H9 (cell line): ENCODE measurements around the gene B3GALT4. TPM values are rescaled to one million over a fixed set of nuclear protein-coding genes. Genes with fewer than 3 reads are reported as not detected.

ENCODE experiments used
- DNase-seq: peaks from one replicate; pipeline ENCODE4 v3.0.0-alpha.2; 2017
- H2AFZ ChIP-seq: one replicate; pipeline ENCODE4 v1.6.1; 2013; ENCODE audit warnings: mild to moderate bottlenecking, low read length, control low read depth, moderate library complexity
- H2AK5ac ChIP-seq: 2 replicates; pipeline ENCODE4 v1.6.1; 2013; ENCODE audit warnings: low read length, control low read depth, mixed read lengths; ENCODE audit not compliant: insufficient read length
- H2BK120ac ChIP-seq: one replicate; pipeline ENCODE4 v1.6.1; 2013; ENCODE audit warnings: low read depth, mild to moderate bottlenecking, low read length, control low read depth, inconsistent platforms; ENCODE audit not compliant: poor library complexity, severe bottlenecking
- H2BK12ac ChIP-seq: 2 replicates; pipeline ENCODE4 v1.6.1; 2013; ENCODE audit warnings: low read length, control low read depth, mixed read lengths, low read depth; ENCODE audit not compliant: insufficient read length
- H2BK15ac ChIP-seq: 2 replicates; pipeline ENCODE4 v1.6.1; 2013; ENCODE audit warnings: low read depth, low read length, control low read depth
- H2BK20ac ChIP-seq: one replicate; pipeline ENCODE4 v1.6.1; 2013; ENCODE audit warnings: low read depth, mild to moderate bottlenecking, low read length, control low read depth, inconsistent platforms; ENCODE audit not compliant: poor library complexity, severe bottlenecking
- H2BK5ac ChIP-seq: 2 replicates; pipeline ENCODE4 v1.6.1; 2013; ENCODE audit warnings: low read length, control low read depth, mixed read lengths; ENCODE audit not compliant: insufficient read length
- H3K14ac ChIP-seq: 2 replicates; pipeline ENCODE4 v1.6.1; 2013; ENCODE audit warnings: low read length, control low read depth; ENCODE audit not compliant: insufficient read depth
- H3K18ac ChIP-seq: 2 replicates; pipeline ENCODE4 v1.6.1; 2013; ENCODE audit warnings: low read depth, mild to moderate bottlenecking, mixed read lengths, low read length, control low read depth; ENCODE audit not compliant: insufficient read length
- H3K23ac ChIP-seq: 2 replicates; pipeline ENCODE4 v1.6.1; 2013; ENCODE audit warnings: low read length, control low read depth, mixed read lengths, low read depth; ENCODE audit not compliant: insufficient read length
- H3K23me2 ChIP-seq: 2 replicates; pipeline ENCODE4 v1.6.1; 2013; ENCODE audit warnings: low read depth, mild to moderate bottlenecking, mixed read lengths, low read length, control low read depth; ENCODE audit not compliant: insufficient read length, poor library complexity, severe bottlenecking
- H3K27ac ChIP-seq: 2 replicates; pipeline ENCODE4 v1.5.1; 2013; ENCODE audit warnings: low read length, control low read depth, mixed read lengths, low read depth; ENCODE audit not compliant: insufficient read length
- H3K27me3 ChIP-seq: 2 replicates; pipeline ENCODE4 v1.6.1; 2013; ENCODE audit warnings: low read length, control low read depth, inconsistent platforms; ENCODE audit not compliant: insufficient read depth
- H3K4ac ChIP-seq: 2 replicates; pipeline ENCODE4 v1.6.1; 2013; ENCODE audit warnings: low read depth, mild to moderate bottlenecking, control low read depth, inconsistent platforms, low read length, moderate library complexity
- H3K4me1 ChIP-seq: 2 replicates; pipeline ENCODE4 v1.6.1; 2013; ENCODE audit warnings: low read length, control low read depth, inconsistent platforms; ENCODE audit not compliant: insufficient read depth
- H3K4me2 ChIP-seq: 2 replicates; pipeline ENCODE4 v1.6.1; 2013; ENCODE audit warnings: low read length, control low read depth, mixed read lengths; ENCODE audit not compliant: insufficient read length, insufficient read depth
- H3K56ac ChIP-seq: 2 replicates; pipeline ENCODE4 v1.6.1; 2013; ENCODE audit warnings: low read depth, mild to moderate bottlenecking, mixed read lengths, low read length, control low read depth; ENCODE audit not compliant: insufficient read length
- H3K79me1 ChIP-seq: 2 replicates; pipeline ENCODE4 v1.6.1; 2013; ENCODE audit warnings: low read depth, mild to moderate bottlenecking, moderate library complexity, low read length, control low read depth, inconsistent platforms; ENCODE audit not compliant: insufficient read depth, poor library complexity, severe bottlenecking
- H3K79me2 ChIP-seq: 2 replicates; pipeline ENCODE4 v1.6.1; 2013; ENCODE audit warnings: low read length, control low read depth, inconsistent platforms; ENCODE audit not compliant: insufficient read depth
- H3K9ac ChIP-seq: 2 replicates; pipeline ENCODE4 v1.6.1; 2013; ENCODE audit warnings: low read length, control low read depth, mixed read lengths; ENCODE audit not compliant: insufficient read length; ENCODE audit errors: extremely low read depth
- H3K9me3 ChIP-seq: one replicate; pipeline ENCODE4 v1.6.1; 2013; ENCODE audit warnings: low read depth, low read length, inconsistent platforms; ENCODE audit not compliant: control insufficient read depth
- H3T11ph ChIP-seq: one replicate; pipeline ENCODE4 v1.6.1; 2013; ENCODE audit warnings: mild to moderate bottlenecking, low read length, control low read depth, inconsistent platforms
- H4K20me1 ChIP-seq: one replicate; pipeline ENCODE4 v1.6.1; 2013; ENCODE audit not compliant: control insufficient read depth, insufficient read length, insufficient read depth
- H4K5ac ChIP-seq: 2 replicates; pipeline ENCODE4 v1.6.1; 2013; ENCODE audit warnings: low read depth, mild to moderate bottlenecking, mixed read lengths, low read length, control low read depth; ENCODE audit not compliant: insufficient read length
- H4K8ac ChIP-seq: replicated peaks from 2 replicates; pipeline ENCODE4 v1.6.1; 2013; ENCODE audit warnings: low read length, control low read depth, mixed read lengths, low read depth; ENCODE audit not compliant: insufficient read length
- H4K91ac ChIP-seq: 2 replicates; pipeline ENCODE4 v1.6.1; 2013; ENCODE audit warnings: low read depth, mild to moderate bottlenecking, moderate library complexity, mixed read lengths, low read length, control low read depth; ENCODE audit not compliant: insufficient read length
- H3K27ac Mint-ChIP-seq, 3 experiments: 2 replicates in 2 of 3; 3 replicates in 1 of 3; pipeline ENCODE4 v1.8.0; 2020 to 2021; ENCODE audit warnings: mixed read lengths in 3 of 3, mild to moderate bottlenecking in 1 of 3, moderate library complexity in 1 of 3
- H3K27me3 Mint-ChIP-seq: 2 replicates; pipeline ENCODE4 v1.8.0; 2021; ENCODE audit warnings: low read depth, mild to moderate bottlenecking, moderate library complexity, mixed read lengths
- H3K36me3 Mint-ChIP-seq, 3 experiments: 2 replicates in 2 of 3; 3 replicates in 1 of 3; pipeline ENCODE4 v1.8.0; 2020 to 2021; ENCODE audit warnings: low read depth in 3 of 3, mixed read lengths in 3 of 3; ENCODE audit not compliant: insufficient read depth in 1 of 3
- H3K4me1 Mint-ChIP-seq, 2 experiments: 2 replicates each; pipeline ENCODE4 v1.8.0; 2020; ENCODE audit warnings: mixed read lengths in 2 of 2
- H3K4me3 Mint-ChIP-seq, 2 experiments: 2 replicates in 1 of 2; 3 replicates in 1 of 2; pipeline ENCODE4 v1.8.0; 2020 to 2021; ENCODE audit warnings: mild to moderate bottlenecking in 2 of 2, mixed read lengths in 2 of 2, moderate library complexity in 1 of 2
- H3K9me3 Mint-ChIP-seq, 2 experiments: 2 replicates in 1 of 2; 3 replicates in 1 of 2; pipeline ENCODE4 v1.8.0; 2020; ENCODE audit warnings: mild to moderate bottlenecking in 2 of 2, mixed read lengths in 2 of 2, moderate library complexity in 1 of 2
- WGBS: extraction: QIAGEN DNeasy Blood & Tissue Kit; methylation state at CpG from one replicate; pipeline ENCODE4 v1.1.7; 2013; ENCODE audit warnings: missing lambda C conversion rate, low lambda C conversion rate, mixed read lengths; ENCODE audit not compliant: insufficient read length; ENCODE audit errors: extremely low coverage; 5-methylcytosine and 5-hydroxymethylcytosine counted together
- total RNA-seq: library from RNA; stranded (reverse); gene quantifications from 2 replicates; pipeline ENCODE4 v1.2.1, GENCODE V29; 2021
- TF ChIP-seq, protein P1 (sequence below): fragments of 200-600 bp; sonication (generic); conservative IDR thresholded peaks from 3 replicates; pipeline ENCODE4 v1.8.0; 2021; ENCODE audit warnings: antibody characterized with exemption, mild to moderate bottlenecking

B3GALT4 gene
- total RNA-seq, 1 experiment from 2014 or later, result 3.2 TPM

- WGBS, result no CpG with 5 or more reads among the region's 21 CpGs
- H4K91ac ChIP-seq, result no peak overlapping the region
- H3K36me3 Mint-ChIP-seq, result peaks cover 29 to 78% (median 54%) of the 10 kb centered on the region in 3 experiments; a peak in 6 of 7 replicates
- H2BK5ac ChIP-seq, result no peak overlapping the region
- peak overlapping the region in 2 of 3 experiments; percentile 97 to 98; a peak in 3 of 7 replicates for H3K27ac Mint-ChIP-seq
- TF ChIP-seq, protein P1, sequence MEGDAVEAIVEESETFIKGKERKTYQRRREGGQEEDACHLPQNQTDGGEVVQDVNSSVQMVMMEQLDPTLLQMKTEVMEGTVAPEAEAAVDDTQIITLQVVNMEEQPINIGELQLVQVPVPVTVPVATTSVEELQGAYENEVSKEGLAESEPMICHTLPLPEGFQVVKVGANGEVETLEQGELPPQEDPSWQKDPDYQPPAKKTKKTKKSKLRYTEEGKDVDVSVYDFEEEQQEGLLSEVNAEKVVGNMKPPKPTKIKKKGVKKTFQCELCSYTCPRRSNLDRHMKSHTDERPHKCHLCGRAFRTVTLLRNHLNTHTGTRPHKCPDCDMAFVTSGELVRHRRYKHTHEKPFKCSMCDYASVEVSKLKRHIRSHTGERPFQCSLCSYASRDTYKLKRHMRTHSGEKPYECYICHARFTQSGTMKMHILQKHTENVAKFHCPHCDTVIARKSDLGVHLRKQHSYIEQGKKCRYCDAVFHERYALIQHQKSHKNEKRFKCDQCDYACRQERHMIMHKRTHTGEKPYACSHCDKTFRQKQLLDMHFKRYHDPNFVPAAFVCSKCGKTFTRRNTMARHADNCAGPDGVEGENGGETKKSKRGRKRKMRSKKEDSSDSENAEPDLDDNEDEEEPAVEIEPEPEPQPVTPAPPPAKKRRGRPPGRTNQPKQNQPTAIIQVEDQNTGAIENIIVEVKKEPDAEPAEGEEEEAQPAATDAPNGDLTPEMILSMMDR, result no peak
- no peak overlapping the region for H3T11ph ChIP-seq
- no peaks in the 10 kb centered on the region; the same call in 1 of the 2 replicates for H3K4me1 ChIP-seq
- H4K20me1 ChIP-seq, result no peaks in the 10 kb centered on the region
- no peak overlapping the region for H4K8ac ChIP-seq
- no peak overlapping the region for H3K4ac ChIP-seq
- H3K14ac ChIP-seq, result no peak overlapping the region
- H3K79me1 ChIP-seq, result peaks cover 8% of the 10 kb centered on the region
- H3K56ac ChIP-seq, result no peak overlapping the region
- H3K27me3 ChIP-seq, result no peaks in the 10 kb centered on the region
- no peak overlapping the region for H2BK120ac ChIP-seq
- H3K4me2 ChIP-seq, result peak overlapping the region; percentile 74
- no peaks in the 10 kb centered on the region; the same call in 1 of the 2 replicates for H3K27me3 Mint-ChIP-seq
- peaks cover 7 to 20% of the 10 kb centered on the region in 2 experiments for H3K4me1 Mint-ChIP-seq
- H2BK20ac ChIP-seq, result no peak overlapping the region
- no peak overlapping the region for H3K23ac ChIP-seq
- H3K9me3 Mint-ChIP-seq, result no peaks in the 10 kb centered on the region
- peaks cover 12% of the 10 kb centered on the region for H3K23me2 ChIP-seq
- H2BK12ac ChIP-seq, result no peak overlapping the region
- no peak overlapping the region for H3K27ac ChIP-seq
- H2AFZ ChIP-seq, result no peak overlapping the region
- peaks cover 7% of the 10 kb centered on the region; the same call in 1 of the 2 replicates for H3K79me2 ChIP-seq
- no peak overlapping the region for H3K18ac ChIP-seq
- no peaks in the 10 kb centered on the region for H3K9me3 ChIP-seq
- H3K4me3 Mint-ChIP-seq, result peak overlapping the region; percentile 99 to 100
- H3K9ac ChIP-seq, result peak overlapping the region; percentile 32
- H2BK15ac ChIP-seq, result no peak overlapping the region
- no peak for DNase-seq
- no peak overlapping the region for H2AK5ac ChIP-seq
- H4K5ac ChIP-seq, result no peak overlapping the region
Observed at GRCh38 chr6:33288141-33288920, 11.4 kb downstream of the B3GALT4 start.
